Testis (tissue), 3 donors: ENCODE data around the gene PRKCD. TPM values are rescaled to one million over a fixed set of nuclear protein-coding genes. Genes with fewer than 3 reads are reported as not detected.

Experiments
- DNase-seq: peaks from one replicate; pipeline ENCODE4 v3.0.0-alpha.2; 2019
- H3K27ac ChIP-seq, 2 donors: fragments of 200-600 bp; sonication (generic); one replicate each; pipeline ENCODE4 v1.5.1; 2019
- H3K27me3 ChIP-seq: fragments of 200-600 bp; sonication (generic); one replicate; pipeline ENCODE4 v1.5.1; 2019
- H3K36me3 ChIP-seq: fragments of 200-600 bp; sonication (generic); one replicate; pipeline ENCODE4 v1.5.1; 2017; ENCODE audit warnings: low read depth; ENCODE audit errors: missing control alignments
- H3K4me1 ChIP-seq: fragments of 200-600 bp; sonication (generic); one replicate; pipeline ENCODE4 v1.5.1; 2019
- H3K4me3 ChIP-seq, 2 donors: fragments of 200-600 bp; sonication (generic); one replicate each; pipeline ENCODE4 v1.5.1; 2017 to 2019
- H3K9me3 ChIP-seq: fragments of 200-600 bp; sonication (generic); one replicate; pipeline ENCODE4 v1.5.1; 2017
- CTCF ChIP-seq, 3 experiments: fragments of 450-650 bp in 2 of 3; fragments of 200-600 bp in 1 of 3; sonication (generic) in 1 of 3; IDR thresholded peaks; one replicate each; pipeline ENCODE4 v1.5.1; 2016 to 2019; ENCODE audit warnings: antibody characterized with exemption in 3 of 3, mild to moderate bottlenecking in 2 of 3, moderate library complexity in 1 of 3
- POLR2A ChIP-seq: fragments of 450-650 bp; IDR thresholded peaks from one replicate; pipeline ENCODE4 v1.6.1; 2017; ENCODE audit warnings: antibody characterized with exemption, mild to moderate bottlenecking, moderate library complexity
- WGBS, 2 donors: methylation state at CpG; one replicate each; pipeline ENCODE4 v1.1.5; 2018; 5-methylcytosine and 5-hydroxymethylcytosine counted together
- intact Hi-C: fragments of 100-400 bp; cut with DNase I; formaldehyde crosslinking; loops from one replicate; pipeline ENCODE4 v1.15.1; 2023; ENCODE audit warnings: low total_unique reads
- polyA plus RNA-seq: library from polyadenylated mRNA; stranded (reverse); fragments of 350-450 nt; fragmentation: Illumina TruSeq; extraction: RNeasy Lipid Tissue Mini Kit (QIAGEN cat#74804); gene quantifications from one replicate; pipeline ENCODE4 v1.2.3, GENCODE V29; 2014; ENCODE audit warnings: low read depth, low replicate concordance; ENCODE audit not compliant: insufficient read depth
- total RNA-seq, 2 donors: library from RNA; depleted of rRNA; stranded (reverse); fragments of >200 nt; gene quantifications; one replicate each; pipeline ENCODE4 v1.2.3, GENCODE V29; 2016

The PRKCD gene
- total and polyA plus RNA-seq, 3 donors from 2014 or later, result 36.3 to 44.5 (median 42.3) TPM

GRCh38 chr3:53130179-53131061, 30.6 kb upstream of the PRKCD start, which contains the start of gene RFT1:
Gene RFT1, minus strand, starts transcription at chr3:53130435. Its CDS starts 35 bp downstream, at chr3:53130400.
- no peaks in the 10 kb centered on the region for H3K27me3 ChIP-seq
- DNase-seq, result peak; percentile 99
- peak within 1 kb of the TSS; percentile 84 to 90 for H3K4me3 ChIP-seq
- peak within 1 kb of the TSS; percentile 87 to 90 for H3K27ac ChIP-seq
- H3K36me3 ChIP-seq, result no peaks in the 10 kb centered on the region
- no peaks in the 10 kb centered on the region for H3K9me3 ChIP-seq
- 2 to 3% methylated on average over 21 to 39 of the region's 41 CpGs for WGBS, 2 donors
- intact Hi-C loops, result no loop called here
- TF ChIP-seq CTCF (IDR thresholded peaks at IDR 0.05) (peak in 1 of 3 experiments; percentile 20), POLR2A (no peak)
- H3K4me1 ChIP-seq, result peaks cover 29% of the 10 kb centered on the region

- Histone ChIP-seq H3K4me3 (peak overlapping the region in 1 of 2 donors; percentile 90), H3K36me3 (no peaks in the 10 kb centered on the region), H3K4me1 (peaks cover 24% of the 10 kb centered on the region), H3K27me3 (no peaks in the 10 kb centered on the region), H3K27ac (peak overlapping the region; percentile 87 to 90), H3K9me3 (no peaks in the 10 kb centered on the region)
- TF ChIP-seq CTCF (IDR thresholded peaks at IDR 0.05) (no peak), POLR2A (no peak)
- 70 to 81% methylated on average over 4 of the region's 4 CpGs for WGBS, 2 donors
- DNase-seq, result no peak
- intact Hi-C loops, result no loop called here
Measured at GRCh38 chr3:53131096-53131495, 29.9 kb upstream of the PRKCD start.

- no peak overlapping the region for H3K4me3 ChIP-seq
- H3K27me3 ChIP-seq, result no peaks in the 10 kb centered on the region
- DNase-seq, result peak; percentile 76
- peaks cover 20% of the 10 kb centered on the region for H3K4me1 ChIP-seq
- intact Hi-C loops, result no loop called here
- WGBS, 2 donors, result 57 to 58% methylated on average over 5 of the region's 5 CpGs
- no peaks in the 10 kb centered on the region for H3K9me3 ChIP-seq
- H3K36me3 ChIP-seq, result no peaks in the 10 kb centered on the region
- TF ChIP-seq POLR2A (no peak), CTCF (IDR thresholded peaks at IDR 0.05) (no peak)
- peak overlapping the region; percentile 87 to 90 for H3K27ac ChIP-seq
Measured at GRCh38 chr3:53132347-53132746, 28.7 kb upstream of the PRKCD start.

GRCh38 chr3:53134631-53135232, 26.3 kb upstream of the PRKCD start:
- intact Hi-C loops, result no loop called here
- no peak overlapping the region for H3K27ac ChIP-seq
- no peaks in the 10 kb centered on the region for H3K27me3 ChIP-seq
- WGBS, 2 donors, result 46 to 48% methylated on average over 3 to 6 of the region's 6 CpGs
- TF ChIP-seq CTCF (IDR thresholded peaks at IDR 0.05) (peak in 2 of 3 experiments; percentile 55 to 58), POLR2A (no peak)
- DNase-seq, result peak; percentile 74
- H3K36me3 ChIP-seq, result no peaks in the 10 kb centered on the region
- no peak overlapping the region for H3K4me3 ChIP-seq
- H3K9me3 ChIP-seq, result no peaks in the 10 kb centered on the region
- peaks cover 13% of the 10 kb centered on the region for H3K4me1 ChIP-seq
